ENCODE measurements around the gene SUPT3H. TPM values are rescaled to one million over a fixed set of nuclear protein-coding genes. Genes with fewer than 3 reads are reported as not detected.

The SUPT3H gene
- total and polyA plus RNA-seq, 2 of the 13 experiments (the other 11 are each of a cell fraction or from before 2014, with no cell fraction given): 11.9 to 36.1 TPM

DNA sequence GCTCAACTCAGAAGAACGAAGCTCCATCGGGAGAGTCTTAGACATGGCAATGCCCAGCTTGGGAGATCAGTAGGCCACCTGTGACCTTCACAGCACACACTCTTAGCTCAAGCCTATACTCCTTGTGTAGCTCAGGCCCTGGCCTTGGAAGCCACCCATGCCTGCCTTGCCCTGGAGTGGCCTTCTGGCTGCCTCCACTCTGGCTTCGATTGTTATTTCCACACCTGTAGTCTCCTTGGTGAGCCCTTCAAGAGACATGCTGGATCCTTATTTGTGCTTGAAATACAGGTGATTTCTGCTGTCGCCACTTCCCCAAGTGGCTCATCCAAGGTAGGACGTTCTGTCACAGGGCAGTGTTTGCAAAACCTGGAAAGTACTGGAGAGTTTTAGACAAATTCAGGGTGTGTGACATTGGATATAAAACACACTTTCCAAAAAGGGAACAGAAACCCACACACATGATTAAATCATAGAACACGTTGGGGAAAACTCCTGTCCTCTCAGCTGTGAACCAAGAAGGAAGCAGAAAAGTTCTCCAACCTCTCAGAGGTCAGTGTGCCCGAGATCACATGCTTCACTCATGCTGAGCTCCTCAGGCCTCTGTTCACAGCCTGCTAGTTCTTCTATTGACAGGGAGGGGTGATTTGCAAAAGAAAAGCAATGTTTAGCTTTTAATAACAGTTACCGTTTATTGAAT lies 598.5 kb downstream of the SUPT3H start:
- CTCF ChIA-PET (ENCODE audit: low intra/inter-chr PET ratio, low total read pairs): no interaction called here
- in situ Hi-C loops (cut with HindIII; ENCODE audit: extremely low pct_ligation_motif_present, low pct_unique_long_range_greater_than_20kb): no loop called here
- no peak for DNase-seq (ENCODE audit: low spot score)

More for the DNA sequence above, 598.5 kb downstream of the SUPT3H start:
- intact Hi-C loops (cut with micrococcal nuclease; ENCODE audit: unreplicated experiment): no loop called here
- H3K79me2 ChIP-seq (ENCODE audit: insufficient read depth, low read length): no peaks in the 10 kb centered on the region
- no peaks in the 10 kb centered on the region for H3K4me1 ChIP-seq (ENCODE audit: insufficient read depth, low read length)
- TF ChIP-seq NR3C1 (CRISPR knock-in tag; IDR thresholded peaks at IDR 0.05) (no peak), ZFP1 (CRISPR knock-in tag; IDR thresholded peaks at IDR 0.05) (no peak), HDAC1 (CRISPR knock-in tag; IDR thresholded peaks at IDR 0.05) (no peak), DPF2 (CRISPR knock-in tag; IDR thresholded peaks at IDR 0.05; ENCODE audit: borderline replicate concordance, low read depth) (no peak), RFXAP (CRISPR knock-in tag; IDR thresholded peaks at IDR 0.05; ENCODE audit: borderline replicate concordance) (no peak), NFKB2 (CRISPR knock-in tag; IDR thresholded peaks at IDR 0.05; ENCODE audit: borderline replicate concordance) (no peak), HOXA7 (CRISPR knock-in tag; IDR thresholded peaks at IDR 0.05) (no peak), ZKSCAN8 (CRISPR knock-in tag; IDR thresholded peaks at IDR 0.05; ENCODE audit: borderline replicate concordance) (no peak), SYNCRIP (IDR thresholded peaks at IDR 0.05; ENCODE audit: insufficient read depth, low read depth, low read length) (no peak), GABPA (IDR thresholded peaks at IDR 0.05; ENCODE audit: low read depth, low read length) (no peak), GABPA (CRISPR knock-in tag; IDR thresholded peaks at IDR 0.05; ENCODE audit: low read depth) (no peak), ZNF326 (CRISPR knock-in tag; IDR thresholded peaks at IDR 0.05; ENCODE audit: borderline replicate concordance) (no peak), HOXA9 (CRISPR knock-in tag; IDR thresholded peaks at IDR 0.05; ENCODE audit: borderline replicate concordance) (no peak), MIXL1 (CRISPR knock-in tag; IDR thresholded peaks at IDR 0.05) (no peak), TOE1 (CRISPR knock-in tag; IDR thresholded peaks at IDR 0.05) (no peak), MEIS1 (CRISPR knock-in tag; IDR thresholded peaks at IDR 0.05; ENCODE audit: borderline replicate concordance) (no peak), EEA1 (CRISPR knock-in tag; IDR thresholded peaks at IDR 0.05; ENCODE audit: borderline replicate concordance) (no peak)
- TF ChIP-seq, protein P1, sequence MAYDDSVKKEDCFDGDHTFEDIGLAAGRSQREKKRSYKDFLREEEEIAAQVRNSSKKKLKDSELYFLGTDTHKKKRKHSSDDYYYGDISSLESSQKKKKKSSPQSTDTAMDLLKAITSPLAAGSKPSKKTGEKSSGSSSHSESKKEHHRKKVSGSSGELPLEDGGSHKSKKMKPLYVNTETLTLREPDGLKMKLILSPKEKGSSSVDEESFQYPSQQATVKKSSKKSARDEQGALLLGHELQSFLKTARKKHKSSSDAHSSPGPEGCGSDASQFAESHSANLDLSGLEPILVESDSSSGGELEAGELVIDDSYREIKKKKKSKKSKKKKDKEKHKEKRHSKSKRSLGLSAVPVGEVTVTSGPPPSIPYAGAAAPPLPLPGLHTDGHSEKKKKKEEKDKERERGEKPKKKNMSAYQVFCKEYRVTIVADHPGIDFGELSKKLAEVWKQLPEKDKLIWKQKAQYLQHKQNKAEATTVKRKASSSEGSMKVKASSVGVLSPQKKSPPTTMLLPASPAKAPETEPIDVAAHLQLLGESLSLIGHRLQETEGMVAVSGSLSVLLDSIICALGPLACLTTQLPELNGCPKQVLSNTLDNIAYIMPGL (CRISPR knock-in tag; IDR thresholded peaks at IDR 0.05; ENCODE audit: borderline replicate concordance in 1 of 2, low read depth in 1 of 2): no peak
- TF ChIP-seq, protein P2, sequence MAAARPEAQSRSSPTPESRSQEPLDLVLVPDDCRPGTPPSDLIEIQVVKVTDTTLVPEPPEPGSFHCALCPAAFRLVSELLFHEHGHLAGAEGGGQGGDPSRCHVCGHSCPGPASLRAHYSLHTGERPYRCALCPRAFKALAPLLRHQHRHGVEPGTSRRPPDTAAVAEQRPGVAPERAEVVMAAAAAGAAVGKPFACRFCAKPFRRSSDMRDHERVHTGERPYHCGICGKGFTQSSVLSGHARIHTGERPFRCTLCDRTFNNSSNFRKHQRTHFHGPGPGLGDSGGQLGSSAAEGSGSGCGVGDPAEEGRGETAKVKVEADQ (CRISPR knock-in tag; IDR thresholded peaks at IDR 0.05; ENCODE audit: borderline replicate concordance): no peak
- TF ChIP-seq, protein P3, sequence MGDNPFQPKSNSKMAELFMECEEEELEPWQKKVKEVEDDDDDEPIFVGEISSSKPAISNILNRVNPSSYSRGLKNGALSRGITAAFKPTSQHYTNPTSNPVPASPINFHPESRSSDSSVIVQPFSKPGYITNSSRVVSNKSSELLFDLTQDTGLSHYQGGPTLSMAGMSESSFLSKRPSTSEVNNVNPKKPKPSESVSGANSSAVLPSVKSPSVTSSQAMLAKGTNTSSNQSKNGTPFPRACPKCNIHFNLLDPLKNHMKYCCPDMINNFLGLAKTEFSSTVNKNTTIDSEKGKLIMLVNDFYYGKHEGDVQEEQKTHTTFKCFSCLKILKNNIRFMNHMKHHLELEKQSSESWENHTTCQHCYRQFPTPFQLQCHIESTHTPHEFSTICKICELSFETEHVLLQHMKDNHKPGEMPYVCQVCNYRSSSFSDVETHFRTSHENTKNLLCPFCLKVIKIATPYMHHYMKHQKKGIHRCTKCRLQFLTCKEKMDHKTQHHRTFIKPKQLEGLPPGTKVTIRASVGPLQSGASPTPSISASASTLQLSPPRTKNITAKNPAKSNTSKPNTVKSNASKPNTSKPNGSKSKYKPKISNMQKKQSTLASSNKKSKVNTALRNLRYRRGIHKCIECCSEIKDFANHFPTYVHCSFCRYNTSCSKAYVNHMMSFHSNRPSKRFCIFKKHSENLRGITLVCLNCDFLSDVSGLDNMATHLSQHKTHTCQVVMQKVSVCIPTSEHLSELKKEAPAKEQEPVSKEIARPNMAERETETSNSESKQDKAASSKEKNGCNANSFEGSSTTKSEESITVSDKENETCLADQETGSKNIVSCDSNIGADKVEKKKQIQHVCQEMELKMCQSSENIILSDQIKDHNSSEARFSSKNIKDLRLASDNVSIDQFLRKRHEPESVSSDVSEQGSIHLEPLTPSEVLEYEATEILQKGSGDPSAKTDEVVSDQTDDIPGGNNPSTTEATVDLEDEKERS (CRISPR knock-in tag; IDR thresholded peaks at IDR 0.05): no peak
- ATAC-seq: no peak
- 17% methylated on average over 8 of the region's 8 CpGs for WGBS (ENCODE audit: low lambda C conversion rate)
- FAIRE-seq: no peak
- H3K4me2 ChIP-seq (ENCODE audit: low read depth, low read length): no peak overlapping the region
- no peak overlapping the region for H3K4me3 ChIP-seq (replicated peaks in 1 of 3; ENCODE audit: insufficient read depth in 1 of 3, low read depth in 2 of 3, low read length in 3 of 3)
- H3K27me3 ChIP-seq (ENCODE audit: control insufficient read depth in 1 of 2, insufficient read depth in 2 of 2, low read length in 2 of 2): peaks cover 2 to 6% of the 10 kb centered on the region in 2 experiments; a peak in 1 of 5 replicates
- H4K20me1 ChIP-seq (ENCODE audit: insufficient read depth, low read length): no peaks in the 10 kb centered on the region
- H2AFZ ChIP-seq (ENCODE audit: low read length): no peak overlapping the region
- H3K9me3 ChIP-seq (ENCODE audit: low read length): peaks cover 4% of the 10 kb centered on the region; the same call in 1 of the 2 replicates
- H3K9ac ChIP-seq (ENCODE audit: insufficient read depth, low read depth, low read length): no peak overlapping the region
- POLR2A ChIA-PET: no interaction called here
- no TSS peak for BruUV-seq (replicated peaks)
- H3K27ac ChIP-seq (ENCODE audit: extremely low read length, insufficient read depth, low read length): no peak overlapping the region
- no peaks in the 10 kb centered on the region for H3K36me3 ChIP-seq (replicated peaks in 1 of 2; ENCODE audit: control insufficient read depth in 1 of 2, insufficient read depth in 2 of 2, low read length in 2 of 2)

Data from HepG2 (cell line).